Adrenal gland (tissue), 5 donors: ENCODE results near the gene BRCA2.

Experiments used
- POLR2A ChIP-seq, 2 donors: fragments of 450-650 bp; IDR thresholded peaks; one replicate each; pipeline ENCODE4 v1.6.1; 2017; ENCODE audit warnings: antibody characterized with exemption in 2 of 2, mild to moderate bottlenecking in 2 of 2, moderate library complexity in 1 of 2
- TF ChIP-seq, protein P1 (sequence below), 6 experiments: fragments of 450-650 bp in 4 of 6; fragments of 200-600 bp in 2 of 6; sonication (generic) in 1 of 6; IDR thresholded peaks; 1 replicate in 5 of 6; 2 replicates in 1 of 6; pipeline versions ENCODE4 v1.5.1 to v1.8.0; 2016 to 2021; ENCODE audit warnings: antibody characterized with exemption in 6 of 6, mild to moderate bottlenecking in 2 of 6, moderate library complexity in 1 of 6
- donor health status: DM: no; HTN: no; CAD: no.

- TF ChIP-seq, protein P1, sequence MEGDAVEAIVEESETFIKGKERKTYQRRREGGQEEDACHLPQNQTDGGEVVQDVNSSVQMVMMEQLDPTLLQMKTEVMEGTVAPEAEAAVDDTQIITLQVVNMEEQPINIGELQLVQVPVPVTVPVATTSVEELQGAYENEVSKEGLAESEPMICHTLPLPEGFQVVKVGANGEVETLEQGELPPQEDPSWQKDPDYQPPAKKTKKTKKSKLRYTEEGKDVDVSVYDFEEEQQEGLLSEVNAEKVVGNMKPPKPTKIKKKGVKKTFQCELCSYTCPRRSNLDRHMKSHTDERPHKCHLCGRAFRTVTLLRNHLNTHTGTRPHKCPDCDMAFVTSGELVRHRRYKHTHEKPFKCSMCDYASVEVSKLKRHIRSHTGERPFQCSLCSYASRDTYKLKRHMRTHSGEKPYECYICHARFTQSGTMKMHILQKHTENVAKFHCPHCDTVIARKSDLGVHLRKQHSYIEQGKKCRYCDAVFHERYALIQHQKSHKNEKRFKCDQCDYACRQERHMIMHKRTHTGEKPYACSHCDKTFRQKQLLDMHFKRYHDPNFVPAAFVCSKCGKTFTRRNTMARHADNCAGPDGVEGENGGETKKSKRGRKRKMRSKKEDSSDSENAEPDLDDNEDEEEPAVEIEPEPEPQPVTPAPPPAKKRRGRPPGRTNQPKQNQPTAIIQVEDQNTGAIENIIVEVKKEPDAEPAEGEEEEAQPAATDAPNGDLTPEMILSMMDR (IDR thresholded peaks at IDR 0.05): no peak
- no peak for TF ChIP-seq POLR2A (IDR thresholded peaks at IDR 0.05)
Measured at GRCh38 chr13:32445461-32445860, 130.2 kb downstream of the BRCA2 start.
